Neuronal stem cell (in vitro differentiated cells): ENCODE data around the gene HS2ST1.

Source experiments
- DNase-seq: peaks from one replicate; pipeline ENCODE4 v3.0.0-alpha.2; 2013; ENCODE audit warnings: low spot score
- H2AFZ ChIP-seq: one replicate; pipeline ENCODE4 v1.6.1; 2013; ENCODE audit warnings: mild to moderate bottlenecking, low read length, inconsistent platforms
- H2AK5ac ChIP-seq: 2 replicates; pipeline ENCODE4 v1.6.1; 2013; ENCODE audit warnings: low read depth, mild to moderate bottlenecking, inconsistent platforms, low read length, moderate library complexity, mixed read lengths
- H2BK120ac ChIP-seq: 2 replicates; pipeline ENCODE4 v1.6.1; 2013; ENCODE audit warnings: low read depth, mild to moderate bottlenecking, inconsistent platforms, low read length, moderate library complexity, mixed read lengths
- H2BK12ac ChIP-seq: one replicate; pipeline ENCODE4 v1.6.1; 2013; ENCODE audit warnings: low read length, inconsistent platforms
- H2BK15ac ChIP-seq: 2 replicates; pipeline ENCODE4 v1.6.1; 2013; ENCODE audit warnings: mild to moderate bottlenecking, low read length, inconsistent platforms, mixed read lengths
- H2BK5ac ChIP-seq: one replicate; pipeline ENCODE4 v1.6.1; 2013; ENCODE audit warnings: inconsistent platforms, mild to moderate bottlenecking, low read length, moderate library complexity
- H3K14ac ChIP-seq: one replicate; pipeline ENCODE4 v1.6.1; 2013; ENCODE audit warnings: low read length, inconsistent platforms
- H3K18ac ChIP-seq: 2 replicates; pipeline ENCODE4 v1.6.1; 2013; ENCODE audit warnings: low read length, inconsistent platforms
- H3K23ac ChIP-seq: 2 replicates; pipeline ENCODE4 v1.6.1; 2013; ENCODE audit warnings: low read depth, mild to moderate bottlenecking, mixed read lengths, low read length, inconsistent platforms; ENCODE audit not compliant: poor library complexity
- H3K27ac ChIP-seq: replicated peaks from 3 replicates; pipeline ENCODE4 v1.5.1; 2013; ENCODE audit warnings: low read length, inconsistent platforms
- H3K27me3 ChIP-seq, 3 experiments: 2 replicates each; pipeline ENCODE4 v1.6.1; 2013; ENCODE audit warnings: low read length in 3 of 3, mild to moderate bottlenecking in 2 of 3, inconsistent platforms in 1 of 3, low read depth in 1 of 3, mixed read lengths in 1 of 3, moderate library complexity in 1 of 3; ENCODE audit not compliant: control insufficient read depth in 3 of 3, insufficient read depth in 3 of 3
- H3K36me3 ChIP-seq, 2 donors: replicated peaks in 1 of 2; 2 replicates each; pipeline ENCODE4 v1.6.1; 2013; ENCODE audit warnings: low read length in 2 of 2; ENCODE audit not compliant: control insufficient read depth in 2 of 2, insufficient read depth in 2 of 2
- H3K4ac ChIP-seq: 2 replicates; pipeline ENCODE4 v1.6.1; 2013; ENCODE audit warnings: inconsistent platforms, mild to moderate bottlenecking, low read length, moderate library complexity
- H3K4me1 ChIP-seq, 2 donors: 1 replicate in 1 of 2; 2 replicates in 1 of 2; pipeline ENCODE4 v1.6.1; 2013; ENCODE audit warnings: low read length in 2 of 2, low read depth in 1 of 2; ENCODE audit not compliant: control insufficient read depth in 2 of 2, insufficient read depth in 1 of 2
- H3K4me2 ChIP-seq: one replicate; pipeline ENCODE4 v1.6.1; 2013; ENCODE audit warnings: mild to moderate bottlenecking, low read length, inconsistent platforms; ENCODE audit not compliant: insufficient read depth, poor library complexity, severe bottlenecking
- H3K4me3 ChIP-seq, 2 donors: 2 replicates each; pipeline ENCODE4 v1.5.1; 2013; ENCODE audit warnings: low read length in 2 of 2, mild to moderate bottlenecking in 2 of 2, inconsistent platforms in 1 of 2, moderate library complexity in 1 of 2
- H3K79me1 ChIP-seq: one replicate; pipeline ENCODE4 v1.6.1; 2013; ENCODE audit warnings: low read depth, mild to moderate bottlenecking, inconsistent platforms, low read length, moderate library complexity
- H3K9ac ChIP-seq: one replicate; pipeline ENCODE4 v1.6.1; 2013; ENCODE audit warnings: mild to moderate bottlenecking, low read depth, low read length, inconsistent platforms; ENCODE audit not compliant: poor library complexity
- H3K9me3 ChIP-seq, 2 donors: replicated peaks in 1 of 2; 2 replicates each; pipeline versions ENCODE3 to v1.6.1; 2013; ENCODE audit warnings: low read length in 2 of 2, mild to moderate bottlenecking in 2 of 2, inconsistent platforms in 1 of 2, low read depth in 1 of 2, mixed read lengths in 1 of 2, moderate library complexity in 1 of 2; ENCODE audit not compliant: control insufficient read depth in 2 of 2, insufficient read depth in 1 of 2
- H4K8ac ChIP-seq: one replicate; pipeline ENCODE4 v1.6.1; 2013; ENCODE audit warnings: low read depth, mild to moderate bottlenecking, inconsistent platforms, low read length, moderate library complexity
- H4K91ac ChIP-seq: one replicate; pipeline ENCODE4 v1.6.1; 2013; ENCODE audit warnings: low read length, low read depth, mild to moderate bottlenecking, inconsistent platforms; ENCODE audit not compliant: poor library complexity
- WGBS, 2 donors: extraction: QIAGEN DNeasy Blood & Tissue Kit; methylation state at CpG; one replicate each; pipeline ENCODE4 v1.1.7; 2013; ENCODE audit warnings: missing lambda C conversion rate in 2 of 2, mixed read lengths in 1 of 2; ENCODE audit not compliant: insufficient read length in 2 of 2, insufficient replicate concordance in 1 of 2; ENCODE audit errors: extremely low coverage in 2 of 2; 5-methylcytosine and 5-hydroxymethylcytosine counted together

The HS2ST1 gene

GRCh38 chr1:86924324-86924960 lies 10.0 kb downstream of the HS2ST1 start:
- Histone ChIP-seq H3K14ac (no peak overlapping the region), H3K9ac (no peak overlapping the region), H4K91ac (no peak overlapping the region), H3K36me3 (no peaks in the 10 kb centered on the region), H3K4me2 (no peak overlapping the region), H2BK15ac (no peak overlapping the region), H2BK12ac (no peak overlapping the region), H3K4me3 (no peak overlapping the region), H3K4me1 (no peaks in the 10 kb centered on the region), H2AK5ac (no peak overlapping the region), H2AFZ (no peak overlapping the region), H2BK5ac (no peak overlapping the region), H3K9me3 (peaks cover 8 to 55% of the 10 kb centered on the region in 2 donors), H3K27ac (no peak overlapping the region), H3K27me3 (no peaks in the 10 kb centered on the region), H3K23ac (no peak overlapping the region), H3K4ac (no peak overlapping the region), H2BK120ac (no peak overlapping the region), H3K18ac (no peak overlapping the region), H3K79me1 (no peaks in the 10 kb centered on the region), H4K8ac (no peak overlapping the region)
- WGBS, 2 donors = no CpG with 5 or more reads among the region's 8 CpGs
- no peak for DNase-seq

GRCh38 chr1:86925742-86926141 lies 11.3 kb downstream of the HS2ST1 start:
- Histone ChIP-seq H3K9ac (no peak overlapping the region), H2BK120ac (no peak overlapping the region), H2BK12ac (no peak overlapping the region), H3K4me2 (no peak overlapping the region), H3K14ac (no peak overlapping the region), H2AFZ (no peak overlapping the region), H3K36me3 (no peaks in the 10 kb centered on the region), H4K91ac (no peak overlapping the region), H4K8ac (no peak overlapping the region), H2BK15ac (no peak overlapping the region), H3K18ac (no peak overlapping the region), H3K79me1 (no peaks in the 10 kb centered on the region), H3K23ac (no peak overlapping the region), H3K4me1 (no peaks in the 10 kb centered on the region), H3K27me3 (no peaks in the 10 kb centered on the region), H3K4me3 (no peak overlapping the region), H3K9me3 (peaks cover 7 to 50% of the 10 kb centered on the region in 2 donors), H2AK5ac (no peak overlapping the region), H2BK5ac (no peak overlapping the region), H3K4ac (no peak overlapping the region), H3K27ac (no peak overlapping the region)
- no CpG with 5 or more reads among the region's 1 CpG for WGBS, 2 donors
- no peak for DNase-seq

GRCh38 chr1:86926883-86927282 lies 12.4 kb downstream of the HS2ST1 start:
- no peak overlapping the region for H2BK120ac ChIP-seq
- no peak overlapping the region for H4K91ac ChIP-seq
- H3K9ac ChIP-seq = no peak overlapping the region
- no peak overlapping the region for H3K4ac ChIP-seq
- H3K9me3 ChIP-seq = peaks cover 4 to 42% of the 10 kb centered on the region in 2 donors
- H3K23ac ChIP-seq = no peak overlapping the region
- no peak overlapping the region for H2BK5ac ChIP-seq
- no peak overlapping the region for H3K18ac ChIP-seq
- no peaks in the 10 kb centered on the region for H3K27me3 ChIP-seq
- H3K4me2 ChIP-seq = no peak overlapping the region
- H3K14ac ChIP-seq = no peak overlapping the region
- no peak overlapping the region for H2AK5ac ChIP-seq
- H3K4me1 ChIP-seq = no peaks in the 10 kb centered on the region
- no peak overlapping the region for H3K27ac ChIP-seq
- no peak overlapping the region for H2AFZ ChIP-seq
- H4K8ac ChIP-seq = no peak overlapping the region
- H3K79me1 ChIP-seq = no peaks in the 10 kb centered on the region
- no peak overlapping the region for H2BK15ac ChIP-seq
- no peaks in the 10 kb centered on the region for H3K36me3 ChIP-seq
- H3K4me3 ChIP-seq = no peak overlapping the region
- H2BK12ac ChIP-seq = no peak overlapping the region
- DNase-seq = no peak
- no CpG with 5 or more reads among the region's 1 CpG for WGBS, 2 donors

GRCh38 chr1:86928819-86929218 lies 14.4 kb downstream of the HS2ST1 start:
- H2BK5ac ChIP-seq = no peak overlapping the region
- H3K27me3 ChIP-seq = no peaks in the 10 kb centered on the region
- H3K9ac ChIP-seq = no peak overlapping the region
- H3K79me1 ChIP-seq = no peaks in the 10 kb centered on the region
- no peak overlapping the region for H2AK5ac ChIP-seq
- H4K91ac ChIP-seq = no peak overlapping the region
- no peak overlapping the region for H3K4me2 ChIP-seq
- H2BK12ac ChIP-seq = no peak overlapping the region
- no peak overlapping the region for H3K27ac ChIP-seq
- H3K23ac ChIP-seq = no peak overlapping the region
- H4K8ac ChIP-seq = no peak overlapping the region
- H2AFZ ChIP-seq = no peak overlapping the region
- no peaks in the 10 kb centered on the region for H3K36me3 ChIP-seq
- H2BK120ac ChIP-seq = no peak overlapping the region
- WGBS, 2 donors = no CpG with 5 or more reads among the region's 1 CpG
- peaks cover 3 to 29% of the 10 kb centered on the region in 2 donors for H3K9me3 ChIP-seq
- no peak overlapping the region for H3K18ac ChIP-seq
- H3K4ac ChIP-seq = no peak overlapping the region
- no peaks in the 10 kb centered on the region for H3K4me1 ChIP-seq
- no peak overlapping the region for H3K14ac ChIP-seq
- H3K4me3 ChIP-seq = no peak overlapping the region
- DNase-seq = no peak
- H2BK15ac ChIP-seq = no peak overlapping the region
